HFFc6 (cell line): ENCODE data around the gene SHC3. TPM values are rescaled to one million over a fixed set of nuclear protein-coding genes. Genes with fewer than 3 reads are reported as not detected.

Source experiments
- DNase-seq: peaks from one replicate; pipeline ENCODE4 v3.0.0-alpha.2; 2018
- H3K27ac Mint-ChIP-seq: 2 replicates; pipeline ENCODE4 v1.8.0; 2020; ENCODE audit warnings: mild to moderate bottlenecking, mixed read lengths
- H3K27me3 Mint-ChIP-seq: 2 replicates; pipeline ENCODE4 v1.8.0; 2021; ENCODE audit warnings: mild to moderate bottlenecking, moderate library complexity, mixed read lengths; ENCODE audit not compliant: insufficient read depth
- H3K36me3 Mint-ChIP-seq: 2 replicates; pipeline ENCODE4 v1.8.0; 2021; ENCODE audit warnings: low read depth, mixed read lengths
- H3K4me1 Mint-ChIP-seq: 2 replicates; pipeline ENCODE4 v1.8.0; 2020; ENCODE audit warnings: low read depth, mixed read lengths
- H3K4me3 Mint-ChIP-seq: 2 replicates; pipeline ENCODE4 v1.8.0; 2020; ENCODE audit warnings: mild to moderate bottlenecking, moderate library complexity, mixed read lengths
- H3K9me3 Mint-ChIP-seq: 2 replicates; pipeline ENCODE4 v1.8.0; 2020; ENCODE audit warnings: mild to moderate bottlenecking, mixed read lengths
- total RNA-seq, 6 experiments: library from RNA; stranded (reverse); fragmentation: NEBNext Ultra II Directional; extraction: Animal tissue kit (Norgen Biotek cat#: 25700); gene quantifications; 2 replicates in 1 of 6; 3 replicates in 5 of 6; pipeline ENCODE4 v1.2.3, GENCODE V29; 2021
- TF ChIP-seq, protein P1 (sequence below): fragments of 200-600 bp; sonication (generic); IDR thresholded peaks from 2 replicates; pipeline ENCODE4 v1.5.0; 2021; ENCODE audit warnings: antibody characterized with exemption, mild to moderate bottlenecking

The SHC3 gene
- total RNA-seq, 6 experiments from 2014 or later = 0.28 to 1.9 (median 0.42) TPM

DNA sequence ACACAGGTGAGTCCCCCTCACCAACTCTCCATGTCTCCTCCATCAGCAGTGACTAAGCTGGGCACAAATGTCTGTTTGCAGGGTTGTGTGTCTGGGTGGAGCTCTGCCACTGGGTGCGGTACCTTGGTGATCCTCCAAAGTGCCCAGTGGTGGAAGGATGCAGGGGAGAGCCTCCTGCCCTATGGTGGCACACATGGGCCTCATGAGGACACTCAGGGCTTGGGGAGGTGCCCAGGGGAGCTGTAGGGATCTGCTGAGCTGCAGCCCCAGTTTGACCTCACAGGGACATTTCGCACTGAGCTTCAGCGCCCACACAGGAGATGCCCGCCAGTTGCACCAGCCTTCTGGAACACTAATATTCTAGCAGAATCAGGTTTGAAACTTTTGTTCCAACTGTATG is 157.9 kb downstream of the SHC3 start:
- Mint-ChIP-seq H3K27me3 (no peaks in the 10 kb centered on the region; the same call in none of the 2 replicates), H3K4me1 (peaks cover 34% of the 10 kb centered on the region), H3K36me3 (no peaks in the 10 kb centered on the region), H3K9me3 (no peaks in the 10 kb centered on the region), H3K27ac (no peak overlapping the region), H3K4me3 (no peak overlapping the region)
- TF ChIP-seq, protein P1, sequence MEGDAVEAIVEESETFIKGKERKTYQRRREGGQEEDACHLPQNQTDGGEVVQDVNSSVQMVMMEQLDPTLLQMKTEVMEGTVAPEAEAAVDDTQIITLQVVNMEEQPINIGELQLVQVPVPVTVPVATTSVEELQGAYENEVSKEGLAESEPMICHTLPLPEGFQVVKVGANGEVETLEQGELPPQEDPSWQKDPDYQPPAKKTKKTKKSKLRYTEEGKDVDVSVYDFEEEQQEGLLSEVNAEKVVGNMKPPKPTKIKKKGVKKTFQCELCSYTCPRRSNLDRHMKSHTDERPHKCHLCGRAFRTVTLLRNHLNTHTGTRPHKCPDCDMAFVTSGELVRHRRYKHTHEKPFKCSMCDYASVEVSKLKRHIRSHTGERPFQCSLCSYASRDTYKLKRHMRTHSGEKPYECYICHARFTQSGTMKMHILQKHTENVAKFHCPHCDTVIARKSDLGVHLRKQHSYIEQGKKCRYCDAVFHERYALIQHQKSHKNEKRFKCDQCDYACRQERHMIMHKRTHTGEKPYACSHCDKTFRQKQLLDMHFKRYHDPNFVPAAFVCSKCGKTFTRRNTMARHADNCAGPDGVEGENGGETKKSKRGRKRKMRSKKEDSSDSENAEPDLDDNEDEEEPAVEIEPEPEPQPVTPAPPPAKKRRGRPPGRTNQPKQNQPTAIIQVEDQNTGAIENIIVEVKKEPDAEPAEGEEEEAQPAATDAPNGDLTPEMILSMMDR = no peak
- no peak for DNase-seq

DNA sequence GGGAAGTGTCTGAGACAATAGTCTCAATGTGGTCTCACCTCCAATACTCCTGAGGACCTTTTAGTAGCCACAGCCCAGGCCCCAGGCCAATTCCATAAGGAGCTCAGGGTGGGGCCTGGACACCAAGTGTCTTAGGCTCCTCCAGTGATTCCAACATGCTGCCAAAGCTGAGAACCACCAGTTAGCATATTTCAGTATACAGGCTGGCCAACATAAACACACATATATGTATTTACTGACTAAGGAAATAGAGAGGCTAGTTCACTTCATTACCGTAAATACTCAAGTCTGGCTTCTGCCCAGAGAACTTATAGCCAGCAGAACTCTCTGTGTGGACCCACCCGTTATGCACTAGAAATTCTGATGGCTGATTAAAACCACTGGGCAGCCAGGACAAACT is 163.3 kb downstream of the SHC3 start:
- DNase-seq = no peak
- H3K27ac Mint-ChIP-seq = no peak overlapping the region
- no peak overlapping the region for H3K4me3 Mint-ChIP-seq
- no peaks in the 10 kb centered on the region for H3K36me3 Mint-ChIP-seq
- peaks cover 2% of the 10 kb centered on the region for H3K27me3 Mint-ChIP-seq
- TF ChIP-seq, protein P1 = no peak
- H3K4me1 Mint-ChIP-seq = peaks cover 11% of the 10 kb centered on the region
- no peaks in the 10 kb centered on the region for H3K9me3 Mint-ChIP-seq

DNA sequence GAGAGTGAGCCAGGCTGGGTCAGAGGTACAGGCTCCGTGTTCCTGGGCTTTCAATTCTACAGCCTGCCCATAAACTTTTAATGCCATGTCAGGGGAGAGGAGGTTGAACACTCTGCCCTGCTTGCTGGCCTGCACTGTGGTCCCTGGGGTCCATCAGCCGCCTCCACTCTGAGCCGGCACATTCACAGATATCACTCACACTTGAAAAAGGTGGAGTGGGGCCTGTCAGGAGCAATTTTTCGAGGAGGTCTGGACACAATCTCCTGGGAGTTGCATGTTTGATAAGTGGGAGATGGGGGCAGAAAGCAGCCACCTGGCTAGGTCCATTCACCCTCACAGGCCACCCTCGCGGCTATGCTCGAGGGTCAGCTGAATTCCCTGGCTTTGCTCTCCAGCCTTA is 164.5 kb downstream of the SHC3 start:
- Mint-ChIP-seq H3K27ac (no peak overlapping the region), H3K4me1 (peaks cover 9% of the 10 kb centered on the region), H3K36me3 (no peaks in the 10 kb centered on the region)

DNA sequence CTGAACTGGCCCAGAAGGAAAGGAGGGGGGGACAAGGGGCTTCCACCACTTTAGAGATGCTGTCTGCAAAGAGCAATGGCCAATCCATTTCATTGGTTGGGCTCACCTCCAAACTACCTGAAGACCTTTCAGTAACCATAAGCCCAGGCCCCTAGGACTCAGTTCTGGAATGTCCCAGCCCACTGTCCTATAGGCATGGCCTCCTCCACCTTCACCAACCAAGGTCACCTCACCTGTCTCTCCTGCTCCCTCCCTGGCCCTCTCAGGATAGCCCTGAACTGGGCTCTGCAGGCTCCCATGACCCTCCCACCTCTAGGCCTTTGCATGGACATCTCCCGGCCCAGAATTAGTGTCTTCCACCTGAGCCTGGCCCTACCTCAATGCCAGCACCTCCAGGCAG is 165.0 kb downstream of the SHC3 start:
- H3K9me3 Mint-ChIP-seq = no peaks in the 10 kb centered on the region
- TF ChIP-seq, protein P1 = no peak
- no peak overlapping the region for H3K4me3 Mint-ChIP-seq
- H3K36me3 Mint-ChIP-seq = no peaks in the 10 kb centered on the region
- H3K4me1 Mint-ChIP-seq = peaks cover 9% of the 10 kb centered on the region
- H3K27ac Mint-ChIP-seq = no peak overlapping the region
- H3K27me3 Mint-ChIP-seq = peaks cover 2% of the 10 kb centered on the region
- DNase-seq = no peak

More for the DNA sequence above, 164.5 kb downstream of the SHC3 start:
- Mint-ChIP-seq H3K9me3 (no peaks in the 10 kb centered on the region), H3K27me3 (peaks cover 2% of the 10 kb centered on the region), H3K4me3 (no peak overlapping the region)
- DNase-seq = no peak
- TF ChIP-seq, protein P1 = no peak

DNA sequence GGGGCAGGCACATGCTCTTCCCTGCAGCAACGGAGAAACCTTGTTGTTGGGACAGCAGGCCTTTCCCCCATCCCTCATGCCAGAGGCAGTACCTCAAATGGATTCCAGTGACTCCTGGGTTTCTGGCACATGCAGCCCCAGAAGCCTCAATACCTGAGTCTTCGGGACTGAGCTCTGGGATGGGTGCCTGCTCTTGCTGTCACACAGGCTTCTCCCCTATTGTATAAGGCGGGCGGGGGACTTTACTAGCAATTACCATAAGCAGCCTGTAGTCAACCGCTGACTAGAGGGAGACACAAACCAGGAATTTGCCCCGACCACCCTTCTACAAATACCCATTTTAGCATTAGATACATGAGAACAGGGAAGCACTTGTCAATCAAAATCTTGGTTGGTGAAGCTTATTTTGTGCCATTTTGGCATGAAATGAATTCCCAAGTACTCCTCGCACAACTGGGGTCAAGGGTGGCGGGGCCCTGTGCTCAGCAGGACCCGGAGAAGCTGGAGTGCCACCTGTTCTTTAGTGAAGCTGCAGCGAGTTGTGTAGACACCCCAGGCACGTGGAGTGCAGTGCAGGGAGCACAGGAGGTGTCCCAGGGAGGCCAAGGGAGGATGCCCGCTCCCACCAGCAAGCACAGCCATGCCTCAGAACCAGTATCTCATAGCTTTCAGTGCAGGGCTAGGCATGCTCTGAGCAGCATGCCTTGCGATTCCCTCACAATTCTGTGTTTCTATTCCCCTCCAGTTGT is 166.2 kb downstream of the SHC3 start:
- peaks cover 9% of the 10 kb centered on the region for H3K4me1 Mint-ChIP-seq
- no peak overlapping the region for H3K4me3 Mint-ChIP-seq
- DNase-seq = no peak
- peaks cover 2% of the 10 kb centered on the region for H3K27me3 Mint-ChIP-seq
- no peaks in the 10 kb centered on the region for H3K36me3 Mint-ChIP-seq
- no peak overlapping the region for H3K27ac Mint-ChIP-seq
- TF ChIP-seq, protein P1 = no peak
- H3K9me3 Mint-ChIP-seq = no peaks in the 10 kb centered on the region
